Upper lobe of right lung (tissue), 1 donor: ENCODE measurements around the gene CDK5RAP3. TPM values are rescaled to one million over a fixed set of nuclear protein-coding genes. Genes with fewer than 3 reads are reported as not detected.
"Not testable (repeated sequence)": the region's sequence is repeated elsewhere in the genome, so short reads cannot be mapped to it uniquely, and the experiment has no call there.

Source experiments
- ATAC-seq: fragments of 200-7000 bp; cut with Tn5 transposase; one replicate; pipeline ENCODE4 v1.9.1; 2020; ENCODE audit warnings: mild to moderate bottlenecking, moderate library complexity
- DNase-seq: peaks from one replicate; pipeline ENCODE4 v3.0.0-alpha.2; 2020
- H3K27ac ChIP-seq: fragments of 200-600 bp; one replicate; pipeline ENCODE4 v1.8.0; 2022
- H3K27me3 ChIP-seq: fragments of 200-600 bp; one replicate; pipeline ENCODE4 v1.8.0; 2022; ENCODE audit warnings: mild to moderate bottlenecking
- H3K36me3 ChIP-seq: fragments of 200-600 bp; one replicate; pipeline ENCODE4 v1.8.0; 2022
- H3K4me1 ChIP-seq: fragments of 200-600 bp; one replicate; pipeline ENCODE4 v1.8.0; 2022
- H3K4me3 ChIP-seq: fragments of 200-600 bp; one replicate; pipeline ENCODE4 v1.8.0; 2022; ENCODE audit warnings: mild to moderate bottlenecking
- H3K9me3 ChIP-seq: fragments of 200-600 bp; one replicate; pipeline ENCODE4 v1.8.0; 2022
- intact Hi-C: fragments of 100-400 bp; cut with DNase I; formaldehyde crosslinking; loops from one replicate; pipeline ENCODE4 v1.11.0; 2022
- total RNA-seq: library from RNA; stranded (reverse); fragmentation: NEBNext Ultra II Directional; extraction: Animal tissue kit (Norgen Biotek cat#: 25700); gene quantifications from one replicate; pipeline ENCODE4 v1.2.1, GENCODE V29; 2021
- TF ChIP-seq, protein P1 (sequence below): fragments of 200-600 bp; IDR thresholded peaks from one replicate; pipeline ENCODE4 v1.8.0; 2022; ENCODE audit warnings: antibody characterized with exemption
- donor health status: DM: no; HTN: yes; CAD: no; lungs with severe emphysema.

The CDK5RAP3 gene
- total RNA-seq, 1 donor from 2014 or later: 140 TPM

- Histone ChIP-seq H3K27me3 (peaks cover 38% of the 10 kb centered on the region), H3K36me3 (no peaks in the 10 kb centered on the region), H3K27ac (no peak overlapping the region), H3K9me3 (no peaks in the 10 kb centered on the region), H3K4me1 (peaks cover 13% of the 10 kb centered on the region), H3K4me3 (no peak overlapping the region)
- intact Hi-C loops: no loop called here
- TF ChIP-seq, protein P1, sequence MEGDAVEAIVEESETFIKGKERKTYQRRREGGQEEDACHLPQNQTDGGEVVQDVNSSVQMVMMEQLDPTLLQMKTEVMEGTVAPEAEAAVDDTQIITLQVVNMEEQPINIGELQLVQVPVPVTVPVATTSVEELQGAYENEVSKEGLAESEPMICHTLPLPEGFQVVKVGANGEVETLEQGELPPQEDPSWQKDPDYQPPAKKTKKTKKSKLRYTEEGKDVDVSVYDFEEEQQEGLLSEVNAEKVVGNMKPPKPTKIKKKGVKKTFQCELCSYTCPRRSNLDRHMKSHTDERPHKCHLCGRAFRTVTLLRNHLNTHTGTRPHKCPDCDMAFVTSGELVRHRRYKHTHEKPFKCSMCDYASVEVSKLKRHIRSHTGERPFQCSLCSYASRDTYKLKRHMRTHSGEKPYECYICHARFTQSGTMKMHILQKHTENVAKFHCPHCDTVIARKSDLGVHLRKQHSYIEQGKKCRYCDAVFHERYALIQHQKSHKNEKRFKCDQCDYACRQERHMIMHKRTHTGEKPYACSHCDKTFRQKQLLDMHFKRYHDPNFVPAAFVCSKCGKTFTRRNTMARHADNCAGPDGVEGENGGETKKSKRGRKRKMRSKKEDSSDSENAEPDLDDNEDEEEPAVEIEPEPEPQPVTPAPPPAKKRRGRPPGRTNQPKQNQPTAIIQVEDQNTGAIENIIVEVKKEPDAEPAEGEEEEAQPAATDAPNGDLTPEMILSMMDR: no peak
- DNase-seq: no peak
- no peak for ATAC-seq
Observed at GRCh38 chr17:48012654-48013053, 41.7 kb downstream of the CDK5RAP3 start.

- intact Hi-C loops: no loop called here
- DNase-seq: no peak
- H3K36me3 ChIP-seq: no peaks in the 10 kb centered on the region
- H3K27ac ChIP-seq: no peak overlapping the region
- TF ChIP-seq, protein P1: no peak
- no peak for ATAC-seq
- peaks cover 38% of the 10 kb centered on the region for H3K27me3 ChIP-seq
- H3K4me3 ChIP-seq: no peak overlapping the region
- no peaks in the 10 kb centered on the region for H3K9me3 ChIP-seq
- H3K4me1 ChIP-seq: peaks cover 13% of the 10 kb centered on the region
Observed at GRCh38 chr17:48013876-48014594, 43.1 kb downstream of the CDK5RAP3 start.

- Histone ChIP-seq H3K27ac (no peak overlapping the region), H3K4me1 (peaks cover 13% of the 10 kb centered on the region), H3K27me3 (peaks cover 32% of the 10 kb centered on the region), H3K36me3 (no peaks in the 10 kb centered on the region), H3K9me3 (no peaks in the 10 kb centered on the region), H3K4me3 (no peak overlapping the region)
- DNase-seq: no peak
- intact Hi-C loops: no loop called here
- TF ChIP-seq, protein P1: no peak
- ATAC-seq: no peak
Observed at GRCh38 chr17:48014595-48015111, 43.7 kb downstream of the CDK5RAP3 start.

GRCh38 chr17:48016112-48016511 lies 45.2 kb downstream of the CDK5RAP3 start:
- intact Hi-C loops: no loop called here
- TF ChIP-seq, protein P1: no peak
- H3K36me3 ChIP-seq: no peaks in the 10 kb centered on the region
- no peak overlapping the region for H3K27ac ChIP-seq
- DNase-seq (no peak), ATAC-seq (no peak)
- H3K27me3 ChIP-seq: peaks cover 20% of the 10 kb centered on the region
- H3K9me3 ChIP-seq: no peaks in the 10 kb centered on the region
- H3K4me1 ChIP-seq: peaks cover 13% of the 10 kb centered on the region
- no peak overlapping the region for H3K4me3 ChIP-seq

- H3K4me1 ChIP-seq, H3K9me3 ChIP-seq, intact Hi-C loops, H3K4me3 ChIP-seq, ATAC-seq, H3K36me3 ChIP-seq, H3K27me3 ChIP-seq, DNase-seq, H3K27ac ChIP-seq: not testable (repeated sequence)
Observed at GRCh38 chr17:48017817-48018158, 46.9 kb downstream of the CDK5RAP3 start.

DNA sequence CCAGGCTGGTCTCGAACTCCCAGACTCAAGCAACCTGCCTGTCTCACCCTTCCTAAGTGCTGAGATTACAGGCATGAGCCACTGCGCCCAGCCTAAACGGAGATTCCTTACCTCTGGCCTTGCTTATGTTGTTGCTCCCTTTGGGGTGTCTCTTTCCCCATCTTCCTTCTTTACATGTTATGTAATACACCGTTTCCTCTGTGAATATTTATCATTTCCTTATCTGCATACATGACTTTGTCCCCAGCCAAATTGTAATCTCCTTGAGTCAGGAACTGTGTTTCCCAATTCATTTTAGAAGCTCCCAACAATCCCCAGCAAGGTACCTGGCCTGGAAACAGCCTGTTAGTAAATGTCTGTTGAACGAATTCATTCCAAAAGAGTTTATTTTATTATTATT lies 51.0 kb downstream of the CDK5RAP3 start:
- Histone ChIP-seq H3K9me3 (no peaks in the 10 kb centered on the region), H3K4me1 (peaks cover 34% of the 10 kb centered on the region), H3K27ac (no peak overlapping the region), H3K36me3 (no peaks in the 10 kb centered on the region), H3K27me3 (no peaks in the 10 kb centered on the region), H3K4me3 (no peak overlapping the region)
- intact Hi-C loops: no loop called here
- ATAC-seq (no peak), DNase-seq (no peak)
- TF ChIP-seq, protein P1: no peak
